Skeletal muscle satellite cell (primary cell): ENCODE measurements around the gene NUF2.
"Not testable (repeated sequence)": the region's sequence is repeated elsewhere in the genome, so short reads cannot be mapped to it uniquely, and the experiment has no call there.

Experiments
- H3K27me3 ChIP-seq: 2 replicates; pipeline ENCODE4 v1.7.0; 2013; ENCODE audit warnings: low read length; ENCODE audit not compliant: control insufficient read depth, insufficient read depth
- H3K36me3 ChIP-seq: 2 replicates; pipeline ENCODE4 v1.7.0; 2013; ENCODE audit warnings: mild to moderate bottlenecking, control low read depth, low read length; ENCODE audit not compliant: insufficient read depth
- H3K4me1 ChIP-seq: 2 replicates; pipeline ENCODE4 v1.7.0; 2013; ENCODE audit warnings: low read length; ENCODE audit not compliant: control insufficient read depth, insufficient read depth
- H3K4me2 ChIP-seq: 2 replicates; pipeline ENCODE4 v1.7.0; 2013; ENCODE audit warnings: mild to moderate bottlenecking, low read length
- H3K4me3 ChIP-seq: 2 replicates; pipeline ENCODE4 v1.7.0; 2013; ENCODE audit warnings: low read length
- H3K9ac ChIP-seq: 2 replicates; pipeline ENCODE4 v1.7.0; 2013; ENCODE audit warnings: mild to moderate bottlenecking, low read depth, low read length, moderate library complexity
- H3K9me3 ChIP-seq: replicated peaks from 2 replicates; pipeline ENCODE4 v1.7.0; 2013; ENCODE audit warnings: mild to moderate bottlenecking, control low read depth, low read length

The NUF2 gene

GRCh38 chr1:163346326-163346870 lies 24.6 kb downstream of the NUF2 start:
- Histone ChIP-seq H3K9ac (no peak overlapping the region), H3K36me3 (peaks cover 35% of the 10 kb centered on the region), H3K27me3 (no peaks in the 10 kb centered on the region), H3K4me1 (no peaks in the 10 kb centered on the region), H3K4me2 (no peak overlapping the region), H3K4me3 (no peak overlapping the region), H3K9me3 (no peaks in the 10 kb centered on the region)

DNA sequence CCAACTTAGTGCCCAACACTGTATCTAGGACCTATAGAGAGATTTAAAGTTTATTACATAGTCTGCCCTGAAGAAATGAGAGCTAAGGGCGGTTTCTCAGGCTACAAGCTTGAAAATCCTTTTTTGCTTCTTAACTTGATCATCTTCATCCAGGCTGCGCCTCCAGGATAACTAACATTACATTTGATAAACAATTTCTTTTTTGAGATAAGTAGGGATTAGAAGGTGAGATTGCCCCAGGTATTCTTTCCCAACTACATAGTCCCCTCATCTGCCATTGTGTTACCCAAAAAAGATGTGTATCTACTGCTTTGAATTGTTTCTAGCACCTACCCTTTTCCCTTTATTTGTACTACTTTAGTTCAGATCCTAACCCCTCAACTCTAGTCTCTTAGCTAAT lies 25.4 kb downstream of the NUF2 start:
- Histone ChIP-seq H3K27me3 (no peaks in the 10 kb centered on the region), H3K9ac (no peak overlapping the region), H3K4me2 (no peak overlapping the region), H3K36me3 (peaks cover 35% of the 10 kb centered on the region), H3K4me1 (no peaks in the 10 kb centered on the region), H3K9me3 (no peaks in the 10 kb centered on the region), H3K4me3 (no peak overlapping the region)

DNA sequence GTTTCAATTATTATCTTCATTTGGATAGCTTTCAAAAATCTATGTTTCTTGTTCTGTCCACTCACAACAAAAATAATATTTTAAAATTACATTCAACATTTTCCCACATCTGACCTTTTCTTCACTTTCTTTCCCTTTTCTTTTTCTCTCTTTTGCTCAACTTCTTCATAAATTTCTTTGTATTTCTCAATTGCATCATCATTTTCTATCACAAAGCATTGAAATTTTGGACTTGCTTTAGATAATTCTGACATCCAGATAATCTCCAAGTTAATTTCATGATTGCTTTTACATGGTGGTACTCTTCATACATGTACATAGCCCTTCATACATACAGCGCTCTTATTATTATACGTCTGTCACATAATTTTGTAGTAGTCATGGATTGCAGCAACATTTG lies 30.2 kb downstream of the NUF2 start:
- no peaks in the 10 kb centered on the region for H3K27me3 ChIP-seq
- no peak overlapping the region for H3K4me2 ChIP-seq
- no peak overlapping the region for H3K9ac ChIP-seq
- H3K9me3 ChIP-seq = no peaks in the 10 kb centered on the region
- H3K4me1 ChIP-seq = no peaks in the 10 kb centered on the region
- H3K4me3 ChIP-seq = no peak overlapping the region
- peaks cover 30% of the 10 kb centered on the region for H3K36me3 ChIP-seq

DNA sequence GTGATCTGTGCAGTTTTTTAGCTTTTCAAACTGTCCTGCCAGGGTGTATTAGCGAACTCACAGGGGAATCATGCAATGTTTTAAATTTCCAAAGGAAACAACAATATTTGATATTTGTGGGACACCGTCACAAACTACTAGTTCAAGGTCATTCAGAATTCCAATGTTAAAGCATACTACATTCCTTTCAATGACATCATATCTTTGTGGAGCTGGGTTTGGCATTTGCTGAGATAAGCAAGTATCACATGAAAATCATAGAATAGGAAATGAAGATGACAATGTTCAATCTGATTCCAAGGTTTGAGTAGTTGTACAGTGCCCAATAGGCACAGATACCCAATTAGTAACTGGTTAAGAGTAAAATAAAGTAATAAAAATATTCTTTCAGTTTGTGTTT lies 35.6 kb downstream of the NUF2 start:
- Histone ChIP-seq H3K27me3 (no peaks in the 10 kb centered on the region), H3K9me3 (no peaks in the 10 kb centered on the region), H3K4me2 (no peak overlapping the region), H3K4me3 (no peak overlapping the region), H3K36me3 (peaks cover 7% of the 10 kb centered on the region), H3K4me1 (no peaks in the 10 kb centered on the region), H3K9ac (no peak overlapping the region)

GRCh38 chr1:163358172-163358571 lies 36.4 kb downstream of the NUF2 start:
- not testable (repeated sequence) for H3K4me3 ChIP-seq, H3K4me1 ChIP-seq, H3K4me2 ChIP-seq, H3K9ac ChIP-seq, H3K9me3 ChIP-seq, H3K36me3 ChIP-seq, H3K27me3 ChIP-seq

GRCh38 chr1:163361123-163361934 lies 39.6 kb downstream of the NUF2 start:
- Histone ChIP-seq H3K36me3 (no peaks in the 10 kb centered on the region), H3K9me3 (no peaks in the 10 kb centered on the region), H3K9ac (no peak overlapping the region), H3K4me1 (no peaks in the 10 kb centered on the region), H3K4me2 (no peak overlapping the region), H3K4me3 (no peak overlapping the region), H3K27me3 (peaks cover 7% of the 10 kb centered on the region)

- Histone ChIP-seq H3K9ac (no peak overlapping the region), H3K4me2 (no peak overlapping the region), H3K9me3 (no peaks in the 10 kb centered on the region), H3K36me3 (no peaks in the 10 kb centered on the region), H3K4me3 (no peak overlapping the region), H3K27me3 (peaks cover 34% of the 10 kb centered on the region), H3K4me1 (no peaks in the 10 kb centered on the region)
Measured at GRCh38 chr1:163365186-163365585, 43.4 kb downstream of the NUF2 start.

- Histone ChIP-seq H3K4me3 (no peak overlapping the region), H3K4me1 (no peaks in the 10 kb centered on the region), H3K36me3 (no peaks in the 10 kb centered on the region), H3K9ac (no peak overlapping the region), H3K9me3 (no peaks in the 10 kb centered on the region), H3K4me2 (no peak overlapping the region), H3K27me3 (peaks cover 35% of the 10 kb centered on the region)
Measured at GRCh38 chr1:163366555-163366954, 44.8 kb downstream of the NUF2 start.

- H3K4me2 ChIP-seq = no peak overlapping the region
- no peak overlapping the region for H3K9ac ChIP-seq
- no peaks in the 10 kb centered on the region for H3K9me3 ChIP-seq
- no peaks in the 10 kb centered on the region for H3K36me3 ChIP-seq
- H3K4me1 ChIP-seq = no peaks in the 10 kb centered on the region
- H3K27me3 ChIP-seq = peaks cover 44% of the 10 kb centered on the region
- no peak overlapping the region for H3K4me3 ChIP-seq
Measured at GRCh38 chr1:163367721-163368120, 46.0 kb downstream of the NUF2 start.

GRCh38 chr1:163372576-163372975 lies 50.8 kb downstream of the NUF2 start:
- H3K4me1 ChIP-seq = no peaks in the 10 kb centered on the region
- no peak overlapping the region for H3K4me3 ChIP-seq
- no peaks in the 10 kb centered on the region for H3K36me3 ChIP-seq
- H3K9ac ChIP-seq = no peak overlapping the region
- peaks cover 46% of the 10 kb centered on the region for H3K27me3 ChIP-seq
- H3K9me3 ChIP-seq = no peaks in the 10 kb centered on the region
- no peak overlapping the region for H3K4me2 ChIP-seq

- Histone ChIP-seq H3K27me3 (peaks cover 36% of the 10 kb centered on the region), H3K9me3 (no peaks in the 10 kb centered on the region), H3K9ac (no peak overlapping the region), H3K4me1 (no peaks in the 10 kb centered on the region), H3K36me3 (no peaks in the 10 kb centered on the region), H3K4me2 (no peak overlapping the region), H3K4me3 (no peak overlapping the region)
Measured at GRCh38 chr1:163378554-163378953, 56.8 kb downstream of the NUF2 start.

DNA sequence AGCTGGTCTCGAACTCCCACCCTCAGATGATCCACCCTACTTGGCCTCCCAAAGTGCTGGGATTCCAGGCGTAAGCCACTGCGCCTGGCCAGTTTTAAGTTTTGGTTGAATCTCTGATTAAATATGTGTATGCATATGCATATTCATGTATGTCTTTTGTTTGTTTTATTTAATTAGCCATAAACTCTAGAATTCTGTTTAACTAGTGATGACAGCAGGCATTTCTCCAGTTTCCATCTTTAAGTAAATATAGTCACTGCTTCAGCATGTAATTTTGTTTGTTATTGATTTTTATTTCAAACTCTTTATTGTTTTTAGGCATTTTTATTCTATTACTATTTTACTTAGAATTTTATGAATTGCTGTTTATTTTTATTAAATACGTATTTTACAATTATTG lies 58.0 kb downstream of the NUF2 start:
- no peaks in the 10 kb centered on the region for H3K36me3 ChIP-seq
- no peaks in the 10 kb centered on the region for H3K9me3 ChIP-seq
- H3K4me1 ChIP-seq = no peaks in the 10 kb centered on the region
- no peak overlapping the region for H3K9ac ChIP-seq
- no peak overlapping the region for H3K4me3 ChIP-seq
- H3K4me2 ChIP-seq = no peak overlapping the region
- peaks cover 34% of the 10 kb centered on the region for H3K27me3 ChIP-seq
